Activated CD4-positive, alpha-beta T cell treated with anti-CD3 and anti-CD28 coated beads, Interleukin-2, amount 50 U/mL, for 24 hours (primary cell): Measurements from ENCODE around the gene RNU2-63P.
"Not testable (repeated sequence)": the region's sequence is repeated elsewhere in the genome, so short reads cannot be mapped to it uniquely, and the experiment has no call there.

Source experiments
- DNase-seq, 2 donors: peaks; one replicate each; pipeline ENCODE4 v3.0.0-alpha.2; 2020; ENCODE audit warnings: low read depth in 1 of 2, low spot score in 1 of 2

RNU2-63P gene

DNA sequence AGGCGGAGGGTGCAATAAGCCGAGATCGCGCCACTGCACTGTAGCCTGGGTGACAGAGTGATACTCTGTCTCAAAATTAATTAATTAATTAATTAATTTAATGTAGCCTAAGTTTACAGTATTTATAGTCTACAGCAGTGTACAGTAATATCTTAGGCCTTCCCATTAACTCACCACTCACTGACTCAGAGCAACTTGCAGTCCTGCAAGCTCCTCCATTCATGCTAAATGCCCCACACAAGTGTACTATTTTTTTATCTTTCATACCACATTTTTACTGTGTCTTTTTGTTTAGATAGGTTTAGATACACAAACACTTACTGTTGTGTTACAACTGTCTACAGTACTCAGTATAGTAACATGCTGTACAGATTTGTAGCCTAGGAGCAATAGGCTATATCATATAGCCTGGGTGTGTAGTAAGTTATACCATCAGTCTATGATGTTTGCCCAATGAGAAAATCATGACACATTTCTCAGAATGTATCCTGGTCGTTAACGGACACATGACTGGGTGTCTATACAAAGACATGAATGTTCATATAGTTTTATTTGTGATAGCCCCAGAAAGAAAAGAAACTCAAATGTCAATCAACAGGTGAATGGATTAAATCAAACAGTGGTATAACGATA lies 15.8 kb upstream of the RNU2-63P start:
- DNase-seq = no peak

DNA sequence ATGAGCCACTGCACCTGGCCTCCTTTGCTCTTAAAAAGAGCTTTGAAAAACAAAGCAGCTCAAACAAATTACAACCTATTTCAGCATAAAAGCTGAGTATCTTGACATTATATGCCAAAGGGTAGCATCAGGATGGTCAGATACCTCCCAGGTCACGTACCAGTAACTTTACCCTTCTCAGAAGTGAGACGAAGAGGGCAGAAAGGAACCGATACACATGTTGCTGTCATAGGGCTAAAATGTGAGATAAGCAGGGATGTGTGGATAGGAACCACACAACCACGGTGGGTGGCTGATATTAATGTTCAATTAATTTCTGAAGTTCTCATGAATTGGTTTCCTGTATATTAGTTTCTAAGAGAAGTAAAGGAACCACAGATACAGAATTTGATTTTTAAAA lies 12.6 kb upstream of the RNU2-63P start:
- no peak for DNase-seq

DNA sequence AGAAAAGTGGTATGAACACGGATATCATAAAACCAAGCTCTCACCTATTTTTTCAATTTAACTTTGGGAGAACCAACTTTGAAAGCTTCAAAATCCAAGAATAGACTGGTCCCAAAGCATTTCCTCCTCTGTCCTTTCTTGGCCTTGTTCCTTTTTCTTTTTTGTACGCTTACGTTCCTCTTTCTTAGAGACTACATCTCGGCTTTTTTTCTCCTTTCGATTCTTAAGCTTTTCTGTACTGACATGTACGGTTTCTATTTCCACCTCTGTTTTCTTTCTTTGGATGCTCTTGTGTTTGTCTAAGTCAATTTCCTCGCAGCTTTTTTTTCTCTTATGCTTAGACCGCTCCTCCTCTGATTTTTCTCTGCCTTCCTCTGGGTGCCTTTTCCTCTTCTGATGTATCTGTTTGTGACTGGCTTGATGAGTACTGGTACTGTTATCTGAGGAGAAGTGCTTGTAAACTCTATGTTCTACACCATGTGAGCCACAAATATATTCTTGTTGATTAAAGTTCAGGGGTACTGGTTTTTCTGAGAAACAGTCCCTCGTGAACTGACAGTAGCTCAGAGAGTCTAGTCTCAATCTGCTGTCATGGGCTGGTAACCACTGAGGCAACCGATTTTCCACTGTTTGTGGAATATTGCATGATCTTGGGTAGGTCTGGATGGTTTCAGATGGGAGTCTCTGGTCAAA lies 11.5 kb upstream of the RNU2-63P start:
- no peak for DNase-seq

DNA sequence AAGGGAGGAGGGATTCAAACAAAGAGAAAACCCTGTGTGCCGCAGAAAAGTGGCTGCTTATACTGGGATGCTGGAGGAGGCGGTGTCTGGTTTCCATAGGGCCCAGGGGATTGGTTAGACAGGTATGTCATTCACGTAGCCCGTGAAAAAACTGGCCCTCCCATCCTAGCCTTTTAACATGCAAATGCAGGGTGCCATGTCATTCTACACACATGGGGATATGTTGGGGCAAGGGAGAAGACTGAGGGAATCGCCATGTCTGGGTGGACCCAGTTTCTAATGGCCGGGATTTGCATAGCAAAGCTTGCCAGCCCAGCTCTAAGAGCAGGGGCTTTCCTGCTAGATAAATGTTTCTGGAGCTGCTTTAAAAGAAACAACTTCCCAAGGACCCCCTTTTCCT lies 8.2 kb upstream of the RNU2-63P start:
- no peak for DNase-seq

DNA sequence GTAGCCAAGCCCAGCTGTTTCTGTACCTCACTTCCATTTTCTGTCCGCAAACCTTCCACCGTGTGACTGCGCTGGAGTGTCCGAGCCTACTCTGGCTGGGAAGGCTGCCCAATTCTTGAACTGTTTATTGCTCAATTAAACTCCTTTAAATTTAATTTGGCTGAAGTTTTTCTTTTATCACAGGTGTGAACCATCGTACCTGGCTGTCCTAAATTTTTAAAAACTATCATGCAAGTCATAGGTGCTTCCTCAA lies 6.2 kb upstream of the RNU2-63P start:
- DNase-seq = no peak

DNA sequence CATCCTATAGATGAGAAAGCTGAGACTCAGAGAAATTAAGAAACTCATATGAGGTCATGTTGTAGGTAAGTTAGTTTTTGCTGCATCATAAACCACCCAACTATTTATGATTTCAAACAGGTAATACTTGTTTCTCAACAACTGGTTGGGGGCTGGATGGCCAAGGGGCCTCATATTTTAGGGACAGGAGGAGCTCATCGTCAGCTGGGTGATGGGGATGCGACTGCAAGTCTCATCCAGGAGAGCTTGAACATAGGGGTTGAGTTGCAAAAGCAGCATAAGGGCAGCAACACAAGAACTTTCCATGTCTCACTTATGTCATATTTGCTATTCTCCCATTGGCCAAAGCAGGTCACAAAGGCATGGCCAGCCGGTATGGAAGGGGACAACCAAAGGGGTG lies 3.6 kb upstream of the RNU2-63P start:
- DNase-seq = no peak

DNA sequence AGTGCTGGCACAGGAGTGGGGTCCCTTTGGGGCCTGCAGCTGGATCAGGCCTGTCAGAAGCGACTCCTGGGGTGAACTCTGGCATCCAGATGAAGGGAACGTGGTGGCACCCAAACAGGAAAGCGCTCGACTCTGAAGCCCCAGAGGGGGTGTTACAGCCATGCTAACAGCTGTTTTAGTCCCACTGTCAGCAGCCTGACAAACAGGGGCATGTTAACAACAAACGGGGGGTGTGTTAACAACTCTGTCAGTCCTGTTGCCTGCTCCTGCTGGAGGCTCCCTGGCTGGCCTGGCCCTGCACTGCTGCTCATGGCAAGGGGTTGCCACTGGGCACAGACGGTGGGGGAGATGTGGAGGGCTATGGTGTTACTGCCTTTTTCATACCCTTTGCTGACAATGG lies 2.6 kb upstream of the RNU2-63P start:
- DNase-seq = no peak

DNA sequence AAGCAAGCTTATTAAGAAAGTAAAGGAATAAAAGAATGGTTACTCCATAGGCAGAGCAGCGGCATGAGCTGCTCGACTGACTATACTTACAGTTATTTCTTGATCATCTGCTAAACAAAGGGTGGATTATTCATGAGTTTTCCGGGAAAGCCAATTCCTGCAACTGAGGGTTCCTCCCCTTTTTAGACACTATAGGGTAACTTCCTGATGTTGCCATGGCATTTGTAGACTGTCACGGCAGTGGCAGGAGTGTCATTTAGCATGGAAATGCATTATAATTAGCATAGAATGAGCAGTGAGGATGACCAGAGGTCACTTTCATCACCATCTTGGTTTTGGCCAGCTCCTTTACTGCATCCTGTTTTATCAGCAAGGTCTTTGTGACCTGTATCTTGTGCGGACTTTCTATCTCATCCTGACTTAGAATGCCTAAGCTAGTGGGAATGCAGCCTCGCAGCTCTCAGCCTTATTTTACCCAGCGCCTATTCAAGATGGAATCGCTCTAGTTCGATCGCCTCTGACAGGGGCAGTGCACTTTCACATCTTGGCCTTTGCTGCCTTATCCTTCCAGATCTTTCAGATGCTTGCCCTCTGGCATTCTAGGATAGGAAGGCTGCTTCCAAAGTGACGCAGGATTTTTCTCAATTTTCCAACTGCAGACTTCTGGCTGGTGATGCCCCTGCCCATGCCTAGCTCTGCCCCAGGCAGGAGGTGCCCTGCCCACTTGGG lies 1.9 kb upstream of the RNU2-63P start:
- DNase-seq = not testable (repeated sequence)

DNA sequence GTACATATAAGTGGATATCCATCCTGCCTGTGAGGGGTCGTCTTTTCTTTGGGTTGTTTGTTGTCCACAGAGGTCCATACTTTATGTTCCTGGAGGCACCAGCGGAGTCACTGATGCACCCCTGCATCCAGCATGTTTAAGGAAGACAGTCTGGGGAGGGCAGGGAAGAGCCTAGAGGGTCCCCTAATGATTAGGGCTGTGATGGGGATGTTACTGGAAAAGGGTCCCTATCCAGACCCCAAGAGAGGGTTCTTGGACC lies 1.4 kb upstream of the RNU2-63P start:
- DNase-seq = not testable (repeated sequence)

DNA sequence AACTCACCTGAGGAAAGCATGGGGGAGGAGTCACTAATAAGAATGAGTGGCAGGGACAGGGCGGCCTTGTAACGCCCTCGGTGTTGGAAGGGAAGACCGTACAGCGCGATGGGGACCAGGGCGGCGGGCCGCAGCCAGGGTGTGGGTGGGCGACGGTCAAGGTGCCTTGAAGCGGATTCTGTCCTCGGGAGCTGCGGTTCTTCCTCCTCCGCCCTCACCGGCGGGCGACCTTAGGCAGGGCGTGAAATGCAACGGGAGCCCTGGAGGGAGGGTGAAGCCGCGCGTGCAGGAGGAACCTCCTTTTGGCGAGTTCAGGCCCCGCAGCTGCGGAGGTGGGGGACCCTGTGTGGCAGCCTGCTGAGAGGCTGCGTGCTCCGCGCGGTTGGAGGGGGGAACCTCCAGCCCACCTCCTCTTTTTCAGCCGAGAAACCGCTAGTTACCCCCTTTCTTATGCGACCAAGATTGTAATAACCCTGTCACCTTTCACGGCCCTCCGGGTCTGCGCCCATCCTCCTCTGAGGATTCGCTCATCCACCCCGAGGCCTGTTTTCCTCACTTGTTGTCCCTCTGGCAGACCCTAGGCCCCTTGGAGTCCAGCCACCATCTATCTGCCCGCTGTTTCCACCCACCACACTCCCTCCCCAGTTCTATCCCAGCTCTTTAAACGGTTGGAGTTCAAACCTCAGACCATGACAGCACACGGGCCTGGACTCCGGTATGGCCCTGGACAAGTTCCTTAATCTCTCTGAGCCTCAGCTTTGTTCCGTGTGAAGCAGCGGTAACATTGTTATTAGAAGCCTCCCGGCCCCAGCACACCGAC lies 823 bp upstream of the RNU2-63P start:
- DNase-seq = no peak

DNA sequence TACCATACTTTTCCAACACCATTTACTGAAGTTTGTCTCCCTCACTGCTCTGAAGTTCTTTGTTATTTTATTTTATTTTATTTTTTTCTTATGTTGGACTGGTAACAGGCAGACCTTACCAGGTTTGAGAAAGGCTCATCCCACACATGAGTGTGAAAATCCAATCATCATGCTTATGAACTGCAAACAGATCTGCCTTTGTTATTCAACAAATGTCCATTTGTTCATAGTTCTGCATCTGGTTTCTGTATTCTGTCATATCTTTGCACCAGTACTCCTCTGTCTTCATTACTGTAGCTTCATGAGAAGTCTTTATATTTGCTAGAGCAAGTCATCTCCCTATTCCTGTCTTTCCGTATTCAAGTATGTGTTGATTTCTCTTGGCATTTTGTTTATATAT lies 5.3 kb downstream of the RNU2-63P start:
- DNase-seq = no peak

DNA sequence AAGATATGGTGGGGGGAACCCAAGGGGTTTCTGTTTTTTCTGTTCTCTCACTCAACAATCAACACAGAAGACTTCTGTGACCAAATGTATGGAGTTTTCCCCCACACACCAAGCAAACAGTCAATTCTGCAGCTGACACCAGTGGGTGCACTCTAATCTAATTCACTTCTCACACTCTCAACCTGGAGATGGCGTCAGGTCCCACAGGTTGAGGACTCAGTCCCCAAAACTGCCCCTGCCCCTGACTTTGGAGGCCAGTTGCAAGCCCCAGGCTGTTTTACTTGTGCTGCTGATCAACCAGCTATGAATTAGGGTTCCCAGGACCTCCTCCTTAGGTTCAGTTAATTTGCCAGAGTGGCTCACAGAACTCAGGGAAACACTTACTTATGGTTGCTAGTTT lies 6.2 kb downstream of the RNU2-63P start:
- no peak for DNase-seq

DNA sequence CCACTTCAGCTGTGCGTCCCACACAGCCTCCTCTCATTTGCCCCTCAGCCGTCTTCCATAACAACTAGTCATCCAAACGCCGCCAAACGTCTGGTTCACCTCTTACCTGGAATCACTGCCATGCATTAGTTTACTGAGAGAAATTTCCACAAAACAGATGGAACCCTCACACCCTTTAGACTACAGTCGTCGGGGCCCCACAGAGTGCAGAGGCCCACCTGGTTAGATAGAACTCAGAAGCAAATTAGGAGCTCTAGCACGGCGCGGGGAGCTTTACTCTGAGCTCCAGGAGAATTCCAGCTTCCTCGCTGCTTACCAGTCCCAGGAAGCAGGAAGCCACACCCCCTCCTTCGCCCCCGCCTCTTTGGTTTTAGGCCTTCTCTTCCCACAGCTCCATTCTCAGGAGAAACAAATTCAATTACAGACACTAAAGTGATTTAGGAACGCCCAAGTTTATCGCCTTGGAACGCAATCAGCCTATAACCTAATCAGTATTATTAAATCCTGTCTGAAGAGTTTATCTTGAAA lies 9.4 kb downstream of the RNU2-63P start:
- DNase-seq = no peak

DNA sequence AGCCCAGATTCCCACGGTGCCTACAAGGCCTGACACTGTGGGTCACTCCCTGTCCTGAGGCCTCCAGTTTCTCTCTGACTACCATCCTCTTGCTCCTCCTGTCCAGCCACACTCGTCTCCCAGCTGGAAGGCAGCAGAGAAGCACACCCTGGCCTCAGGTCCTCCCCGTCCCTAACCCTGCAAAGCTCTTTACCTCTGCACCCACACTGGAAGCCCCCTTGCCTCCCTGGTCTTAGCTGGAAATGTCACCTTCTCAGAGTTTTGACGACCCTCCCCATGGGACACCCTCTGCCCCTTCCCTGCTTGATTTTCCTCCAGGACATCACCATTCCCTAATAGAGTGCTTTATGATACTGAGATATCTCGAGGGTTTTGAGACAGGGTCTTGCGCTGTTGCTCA lies 10.6 kb downstream of the RNU2-63P start:
- no peak for DNase-seq

DNA sequence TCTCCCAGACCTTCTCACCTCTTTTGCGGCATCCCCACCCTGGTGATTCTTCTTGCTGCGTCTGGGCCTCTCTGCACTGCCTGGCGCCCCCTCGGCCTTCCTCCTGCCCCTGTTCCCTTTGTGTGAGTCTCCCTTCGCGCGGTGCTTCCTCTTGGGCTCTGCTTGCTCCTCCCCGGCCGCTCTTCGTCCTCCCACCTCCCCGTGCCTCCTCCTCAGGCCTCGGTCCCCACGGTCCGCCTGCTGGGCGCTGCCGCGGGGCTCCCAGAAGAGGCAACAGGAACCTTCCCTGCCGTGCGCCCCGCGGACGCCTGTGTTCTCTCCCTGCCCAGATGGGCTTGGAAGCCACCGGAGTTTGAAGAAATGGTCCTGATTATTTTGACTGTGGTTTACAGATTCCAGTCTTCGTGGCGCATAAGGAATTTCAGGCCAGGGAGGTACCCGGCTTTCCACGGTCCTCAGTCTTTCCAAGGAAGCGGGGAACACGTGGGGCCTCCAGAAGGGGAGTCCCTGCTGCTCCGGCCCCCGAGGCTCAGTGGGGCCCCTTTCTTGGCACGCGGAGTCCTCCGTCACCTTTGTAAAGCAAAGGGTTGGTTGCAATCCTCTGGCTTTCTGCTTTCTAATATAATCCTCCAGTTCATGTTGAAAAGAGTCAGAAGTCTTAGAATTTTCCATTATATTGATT lies 13.1 kb downstream of the RNU2-63P start:
- no peak for DNase-seq

DNA sequence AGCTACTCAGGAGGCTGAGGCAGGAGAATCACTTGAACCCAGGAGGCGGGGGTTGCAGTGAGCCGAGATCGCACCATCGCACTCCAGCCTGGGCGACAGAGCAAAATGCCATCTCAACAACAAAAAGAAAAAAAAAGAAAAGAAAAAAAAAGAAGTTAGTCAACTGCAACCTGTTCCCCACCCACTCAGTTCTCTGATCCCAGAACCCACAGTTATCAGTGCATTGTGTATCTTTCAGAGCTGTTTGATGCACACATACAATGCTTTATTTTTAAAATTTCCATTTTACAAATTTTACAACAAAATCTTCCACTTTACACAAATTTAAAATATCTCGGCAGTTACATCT lies 14.0 kb downstream of the RNU2-63P start:
- DNase-seq = no peak

DNA sequence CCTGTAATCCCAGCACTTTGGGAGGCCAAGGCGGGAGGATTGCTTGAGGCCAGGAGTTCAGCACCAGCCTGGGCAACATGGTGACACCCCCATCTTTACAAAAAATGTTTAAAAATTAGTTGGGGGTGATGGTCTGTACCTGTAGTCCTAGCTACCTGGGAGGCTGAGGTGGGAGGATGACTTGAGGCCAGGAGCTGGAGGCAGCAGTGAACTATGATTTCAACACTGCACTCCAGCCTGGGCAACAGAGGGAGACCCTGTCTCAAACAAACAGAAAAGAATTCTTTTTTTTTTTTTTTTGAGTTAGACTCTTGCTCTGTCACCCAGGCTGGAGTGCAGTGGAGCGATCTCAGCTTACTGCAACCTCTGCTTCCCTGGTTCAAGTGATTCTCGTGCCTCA lies 15.9 kb downstream of the RNU2-63P start:
- not testable (repeated sequence) for DNase-seq

DNA sequence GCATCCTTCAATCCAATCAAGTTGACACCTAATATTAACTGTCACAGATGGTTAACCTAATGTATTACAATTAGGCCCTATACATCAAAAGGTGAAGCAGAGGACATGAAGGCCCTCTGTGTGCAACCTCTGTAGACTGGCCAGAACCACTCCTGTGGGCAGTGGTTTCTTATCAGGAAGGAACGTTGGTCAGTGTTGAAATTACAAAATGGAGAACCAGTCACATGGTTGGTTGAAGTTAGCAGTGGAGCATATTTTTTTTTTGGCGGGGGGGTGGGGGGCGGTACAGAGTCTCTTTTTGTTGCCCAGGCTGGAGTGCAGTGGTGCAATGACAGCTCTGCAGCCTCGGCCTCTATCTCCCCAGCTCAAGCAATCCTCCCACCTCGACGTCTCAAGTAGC lies 19.8 kb downstream of the RNU2-63P start:
- DNase-seq = no peak

DNA sequence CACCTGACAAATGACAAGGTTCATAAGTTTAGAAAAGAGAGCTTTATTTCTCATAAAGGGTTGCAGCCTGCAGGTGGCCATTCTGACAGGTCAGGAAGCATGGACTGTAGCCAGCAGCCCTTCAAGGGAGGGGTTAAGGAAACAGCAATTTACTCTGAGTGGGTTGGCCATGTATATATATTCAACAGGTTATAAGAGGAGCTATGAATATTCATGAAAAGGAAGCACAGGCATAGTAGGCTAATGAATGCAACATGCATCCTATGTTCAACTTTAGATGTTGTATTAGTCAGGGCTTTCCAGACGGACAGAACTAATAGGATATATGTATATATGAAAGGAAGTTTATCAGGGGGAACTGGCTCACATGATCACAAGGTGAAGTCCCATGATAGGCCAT lies 20.6 kb downstream of the RNU2-63P start:
- no peak for DNase-seq

DNA sequence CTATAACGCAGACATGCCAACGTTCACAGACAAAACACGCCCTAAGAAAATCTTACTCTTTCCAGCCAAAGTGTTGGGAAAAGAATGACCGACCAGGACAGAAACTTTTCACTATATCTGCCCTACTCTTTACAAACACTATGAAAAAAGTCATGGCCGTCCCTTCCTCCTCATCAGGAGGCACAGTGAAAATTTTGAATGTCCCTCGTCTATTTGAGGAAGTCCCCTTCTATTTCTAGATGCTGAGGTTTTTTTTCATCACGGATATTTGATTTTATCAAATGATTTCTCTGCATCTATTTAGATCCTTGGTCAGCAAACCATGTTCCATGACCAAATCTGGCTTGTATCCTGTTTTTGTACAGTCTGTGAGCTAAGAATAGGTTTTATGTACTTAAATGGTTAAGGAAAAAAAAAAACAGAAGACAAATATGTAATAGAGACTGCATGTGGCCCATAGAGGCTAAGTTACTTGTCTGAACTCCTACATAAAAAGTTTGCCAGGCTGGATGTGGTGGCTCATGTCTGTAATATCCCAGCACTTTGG lies 22.0 kb downstream of the RNU2-63P start:
- DNase-seq = not testable (repeated sequence)

DNA sequence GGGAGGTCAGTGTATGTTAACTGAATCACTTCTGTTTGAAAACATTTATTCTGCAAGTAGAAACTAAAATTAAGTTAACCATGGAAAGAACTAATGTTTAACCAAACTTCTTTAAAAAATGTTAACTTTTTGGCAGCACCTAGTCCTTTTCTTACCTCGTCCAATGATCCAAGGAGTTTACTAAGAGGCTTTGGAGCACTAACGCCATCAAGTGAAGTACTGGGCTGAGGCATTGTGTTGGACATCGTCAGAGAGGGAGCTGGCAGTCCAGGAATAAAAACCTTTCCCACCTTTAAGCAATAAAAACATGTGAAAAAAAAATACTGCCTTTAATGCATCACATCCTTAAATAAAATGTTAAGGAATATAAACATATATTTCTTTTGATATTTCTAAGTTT lies 23.8 kb downstream of the RNU2-63P start:
- DNase-seq = not testable (repeated sequence)
